HG03521 (cell line): ENCODE measurements around the gene MMP14.
"Not testable (repeated sequence)": the region's sequence is repeated elsewhere in the genome, so short reads cannot be mapped to it uniquely, and the experiment has no call there.

Source experiments
- ATAC-seq: cut with Tn5 transposase; IDR thresholded peaks from one replicate; pipeline ENCODE4 v1.9.1; 2021; ENCODE audit warnings: mild to moderate bottlenecking, moderate library complexity; ENCODE audit not compliant: unreplicated experiment

The MMP14 gene

DNA sequence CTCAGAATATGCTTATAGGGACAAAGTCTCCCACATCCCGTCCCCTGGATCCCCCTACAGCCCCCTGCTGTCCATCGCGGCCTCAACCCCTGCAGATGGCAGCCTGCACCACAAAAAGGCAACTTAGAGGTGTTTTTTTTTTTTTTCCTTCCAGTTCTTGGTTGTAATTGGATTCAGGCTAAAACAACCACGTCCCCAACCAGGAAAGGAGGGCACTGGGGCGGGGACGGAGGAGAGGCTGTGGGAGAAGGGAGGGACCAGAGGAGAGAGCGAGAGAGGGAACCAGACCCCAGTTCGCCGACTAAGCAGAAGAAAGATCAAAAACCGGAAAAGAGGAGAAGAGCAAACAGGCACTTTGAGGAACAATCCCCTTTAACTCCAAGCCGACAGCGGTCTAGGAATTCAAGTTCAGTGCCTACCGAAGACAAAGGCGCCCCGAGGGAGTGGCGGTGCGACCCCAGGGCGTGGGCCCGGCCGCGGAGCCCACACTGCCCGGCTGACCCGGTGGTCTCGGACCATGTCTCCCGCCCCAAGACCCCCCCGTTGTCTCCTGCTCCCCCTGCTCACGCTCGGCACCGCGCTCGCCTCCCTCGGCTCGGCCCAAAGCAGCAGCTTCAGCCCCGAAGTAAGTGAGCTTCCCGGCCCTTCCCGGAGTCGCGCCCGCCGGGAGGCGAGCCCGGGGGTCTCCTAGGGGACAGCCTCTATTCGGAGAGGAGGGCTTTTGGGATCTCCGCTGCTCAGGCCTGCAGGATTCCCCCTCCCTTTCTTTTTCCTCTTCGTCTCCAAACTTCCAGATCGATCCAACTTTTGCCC lies at the start of gene MMP14:
Gene MMP14 (plus strand): TSS at position 285 of the 813 bp plus-strand sequence. CDS start 233 bp downstream, at position 518.
- no peak for ATAC-seq

DNA sequence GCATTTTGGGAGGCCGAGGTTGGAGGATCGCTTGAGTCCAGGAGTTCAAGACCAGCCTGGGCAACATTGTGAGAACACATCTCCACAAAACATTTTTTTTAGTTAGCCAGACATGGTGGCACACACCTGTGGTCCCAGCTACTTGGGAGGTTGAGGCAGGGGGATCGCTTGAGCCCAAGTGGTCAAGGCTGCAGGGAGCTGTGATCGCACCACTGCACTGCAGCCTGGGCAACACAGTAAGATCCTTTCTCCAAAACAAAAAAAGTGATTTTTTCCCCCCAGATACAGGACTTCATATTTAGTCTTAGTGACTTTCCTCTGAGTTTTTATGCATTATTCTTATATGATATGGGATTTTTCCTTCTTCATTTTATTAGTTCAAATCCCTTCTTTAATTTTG lies 49.7 kb upstream of the MMP14 start:
- ATAC-seq = no peak

DNA sequence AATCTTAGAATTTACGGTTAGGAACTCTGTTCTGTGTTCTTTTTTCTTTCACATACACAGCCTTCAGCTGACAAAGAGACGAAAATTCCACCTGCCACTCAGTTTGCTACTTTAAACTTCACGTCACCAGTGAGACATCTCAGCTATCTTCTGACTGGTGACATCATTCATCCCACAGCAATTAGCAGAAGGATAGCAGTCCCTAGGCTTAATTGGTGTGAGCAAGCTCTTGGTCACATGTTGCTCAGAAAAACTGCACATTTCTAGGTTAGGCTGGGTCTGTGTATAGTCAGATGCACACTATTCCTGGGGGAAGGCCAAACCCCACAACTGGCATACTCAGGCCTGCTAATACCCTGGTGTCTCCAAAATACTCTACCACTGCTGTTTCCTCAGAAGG lies 45.1 kb upstream of the MMP14 start:
- ATAC-seq = no peak

DNA sequence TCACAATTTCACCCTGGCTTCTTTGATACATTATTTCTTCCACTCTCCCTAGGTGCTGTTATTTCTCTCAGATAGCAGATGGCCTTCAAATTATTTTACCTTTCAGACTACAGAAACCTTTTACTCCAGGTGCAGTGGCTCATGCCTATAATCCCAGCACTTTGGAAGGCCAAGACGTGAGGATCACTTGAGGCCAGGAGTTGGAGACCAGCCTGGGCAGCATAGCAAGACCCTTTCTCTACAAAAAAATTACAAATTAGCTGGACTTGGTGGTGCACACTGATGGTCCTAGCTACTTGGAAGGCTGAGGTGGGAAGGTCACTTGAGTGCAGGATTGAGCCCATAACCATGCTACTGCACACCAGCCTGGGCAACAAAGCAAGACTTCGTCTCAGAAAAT lies 44.2 kb upstream of the MMP14 start:
- ATAC-seq = no peak

DNA sequence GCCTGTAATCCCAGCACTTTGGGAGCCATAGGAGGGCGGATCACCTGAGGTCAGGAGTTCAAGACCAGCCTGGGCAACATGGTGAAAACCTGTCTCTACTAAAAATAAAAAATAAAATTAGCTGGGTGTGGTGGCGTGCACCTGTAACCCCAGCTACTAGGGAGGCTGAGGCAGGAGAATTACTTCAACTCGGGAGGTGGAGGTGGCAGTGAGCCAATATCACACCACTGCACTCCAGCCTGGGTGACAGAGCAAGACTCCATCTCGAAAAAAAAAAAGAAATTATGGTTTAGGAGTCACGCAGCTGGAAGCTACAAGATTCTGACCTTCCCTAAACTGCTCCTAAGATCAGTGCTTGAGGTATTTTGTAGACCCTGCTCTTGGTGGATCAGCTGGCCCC lies 42.8 kb upstream of the MMP14 start:
- ATAC-seq = not testable (repeated sequence)

DNA sequence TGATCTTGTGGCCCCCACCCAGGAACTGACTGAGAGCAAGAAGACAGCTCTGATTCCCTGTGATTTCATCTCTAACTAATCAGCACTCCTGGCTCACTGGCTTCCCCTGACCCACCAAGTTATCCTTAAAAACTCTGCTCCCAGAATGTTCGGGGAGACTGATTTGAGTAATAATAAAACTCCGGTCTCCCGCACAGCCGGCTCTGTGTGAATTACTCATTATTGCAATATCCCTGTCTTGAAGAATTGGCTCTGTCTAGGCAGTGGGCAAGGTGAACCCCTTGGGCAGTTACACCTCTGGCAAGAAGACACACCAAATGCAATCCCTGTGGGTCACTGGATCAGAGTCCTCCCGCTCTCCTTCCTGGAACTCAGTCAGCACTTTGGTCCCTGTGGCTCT lies 42.4 kb upstream of the MMP14 start:
- ATAC-seq = no peak

DNA sequence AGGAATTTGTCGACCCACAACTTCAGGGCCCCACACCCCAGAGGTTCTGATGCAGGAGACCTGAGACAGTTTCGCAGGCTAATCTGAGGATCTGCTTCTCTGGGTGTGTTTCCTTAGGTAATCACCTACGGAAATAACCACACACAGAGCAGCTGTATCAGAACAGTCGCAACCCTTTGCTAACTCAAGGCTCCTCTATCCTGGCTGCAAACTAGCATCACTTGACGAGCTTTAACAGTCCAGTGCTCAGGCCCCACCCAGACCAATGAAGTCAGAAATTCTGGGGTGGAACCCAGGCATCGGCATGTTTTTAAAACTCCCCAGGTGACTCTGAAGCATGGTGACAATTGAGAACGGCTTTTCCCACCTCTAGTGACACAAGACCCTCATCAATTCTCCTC lies 41.8 kb upstream of the MMP14 start:
- ATAC-seq = no peak

DNA sequence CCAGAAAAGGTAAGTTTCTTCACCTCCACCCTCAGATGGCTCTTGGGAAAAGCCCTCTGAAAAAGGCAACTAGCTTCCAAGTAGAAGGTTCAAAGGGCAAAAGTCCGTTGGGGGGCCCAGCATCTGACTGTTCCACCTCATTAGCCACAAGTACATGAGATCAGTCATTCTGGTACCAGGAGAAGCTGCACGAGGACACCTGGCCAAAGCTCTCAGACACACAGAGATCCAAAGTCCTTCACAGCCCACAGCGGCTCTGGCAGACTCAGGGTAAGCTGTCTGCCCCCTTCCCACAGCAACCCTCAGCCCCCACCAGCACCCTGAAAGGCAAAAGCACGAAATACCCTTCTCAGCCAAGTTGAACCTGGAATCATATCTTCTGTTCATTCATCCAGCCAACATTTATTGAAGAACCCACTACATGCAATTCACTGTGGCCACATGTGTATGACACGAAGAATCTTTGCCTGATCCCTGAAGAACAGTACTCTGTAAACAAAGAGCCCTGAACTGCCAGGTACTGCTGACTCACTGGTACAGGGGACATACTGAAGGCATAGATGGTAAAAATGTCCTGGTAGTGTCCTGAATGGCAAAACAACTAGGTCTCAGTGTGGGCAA lies 40.2 kb upstream of the MMP14 start:
- ATAC-seq = no peak

DNA sequence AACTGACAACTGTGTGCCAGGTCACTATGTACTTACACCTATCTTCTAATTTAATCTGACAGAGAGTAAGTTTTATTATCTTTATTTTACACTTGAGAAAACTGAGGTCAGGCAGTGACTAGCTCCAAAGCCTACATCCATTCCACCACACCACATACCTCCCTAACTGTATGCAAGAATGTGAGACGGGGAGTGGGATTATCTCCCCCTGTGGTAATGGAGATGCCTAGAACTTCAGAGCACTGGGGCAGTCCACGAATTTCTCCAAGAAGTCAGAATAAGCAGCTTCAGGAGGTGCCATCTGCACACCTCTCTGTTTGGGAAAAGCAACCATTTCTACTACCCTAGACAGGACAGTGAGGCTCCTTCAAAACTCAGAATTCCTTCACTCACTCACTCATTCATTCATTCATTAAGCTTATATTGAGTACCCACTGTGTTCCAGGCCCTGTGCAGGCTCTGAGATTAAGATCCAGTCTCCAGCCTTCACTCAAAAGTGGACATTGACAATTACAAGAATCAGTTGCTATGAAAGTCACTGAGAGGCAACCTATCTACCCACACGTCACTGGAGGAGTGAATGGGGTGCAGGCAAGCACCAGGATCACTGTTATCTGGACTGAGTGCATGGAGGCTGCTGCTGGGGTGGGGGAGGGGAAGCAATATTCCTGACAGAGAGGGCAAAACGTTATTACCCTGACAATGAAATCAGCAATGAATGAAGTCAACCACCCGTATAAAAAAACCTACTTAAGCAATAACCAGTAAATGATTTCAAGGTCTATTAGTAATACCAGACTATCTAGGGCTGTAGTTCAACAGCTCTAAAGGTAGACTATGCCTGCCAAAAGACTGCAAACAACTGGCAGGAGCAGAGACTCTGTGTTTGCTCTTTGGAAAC lies 39.1 kb upstream of the MMP14 start:
- ATAC-seq = no peak

DNA sequence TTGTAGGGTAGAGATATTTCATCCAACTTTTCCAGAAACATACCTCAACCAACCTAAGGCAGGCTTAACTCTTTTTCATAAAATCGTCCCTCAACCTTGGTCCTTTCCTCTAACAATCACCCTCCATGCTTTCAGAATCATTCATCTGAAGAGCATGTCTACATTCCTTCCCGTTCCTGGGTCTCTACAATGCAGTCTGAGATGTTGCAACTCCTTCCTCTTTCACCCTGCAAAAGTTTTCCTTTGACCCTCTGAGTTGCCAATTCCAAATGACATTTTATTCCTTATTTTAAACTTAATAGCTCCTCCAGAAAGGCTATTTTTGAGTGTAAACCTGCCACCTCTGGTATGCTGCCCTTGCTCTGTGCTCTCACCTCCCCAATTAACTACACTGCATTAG lies 37.9 kb upstream of the MMP14 start:
- ATAC-seq = no peak

DNA sequence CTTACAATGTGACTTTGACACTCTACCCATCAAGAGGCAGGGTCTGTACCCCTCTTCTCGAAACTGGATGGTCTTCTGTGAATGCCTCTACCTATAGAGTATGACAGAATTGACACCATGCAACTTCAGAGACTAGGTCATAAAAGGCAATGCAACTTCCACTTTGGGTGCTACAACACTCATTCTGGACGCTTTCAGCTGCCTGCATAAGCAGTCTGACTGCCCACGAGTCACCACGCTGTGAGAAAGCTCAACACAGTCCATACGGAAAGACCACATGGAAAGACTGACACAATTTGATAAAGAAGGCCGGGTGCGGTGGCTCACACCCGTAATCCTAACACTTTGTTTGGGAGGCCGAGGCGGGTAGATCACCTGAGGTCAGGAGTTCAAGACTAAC lies 36.0 kb upstream of the MMP14 start:
- no peak for ATAC-seq

DNA sequence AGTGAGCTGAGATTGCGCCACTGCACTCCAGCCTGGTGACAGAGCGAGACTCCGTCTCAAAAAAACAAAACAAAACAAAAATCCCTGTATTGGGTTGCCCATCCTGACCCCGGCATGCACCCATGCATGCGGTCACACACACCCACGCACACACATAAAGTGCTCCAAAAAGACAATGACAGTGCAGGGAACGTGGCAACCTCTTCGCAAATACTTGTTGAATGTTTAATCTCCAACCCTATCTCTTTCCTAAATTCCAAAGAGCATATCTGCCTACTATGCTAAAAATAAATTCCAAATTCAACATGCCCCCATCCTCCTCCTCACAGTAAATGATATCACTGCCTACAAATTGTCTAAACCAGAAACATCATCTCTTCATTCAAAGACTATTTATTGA lies 34.7 kb upstream of the MMP14 start:
- no peak for ATAC-seq

DNA sequence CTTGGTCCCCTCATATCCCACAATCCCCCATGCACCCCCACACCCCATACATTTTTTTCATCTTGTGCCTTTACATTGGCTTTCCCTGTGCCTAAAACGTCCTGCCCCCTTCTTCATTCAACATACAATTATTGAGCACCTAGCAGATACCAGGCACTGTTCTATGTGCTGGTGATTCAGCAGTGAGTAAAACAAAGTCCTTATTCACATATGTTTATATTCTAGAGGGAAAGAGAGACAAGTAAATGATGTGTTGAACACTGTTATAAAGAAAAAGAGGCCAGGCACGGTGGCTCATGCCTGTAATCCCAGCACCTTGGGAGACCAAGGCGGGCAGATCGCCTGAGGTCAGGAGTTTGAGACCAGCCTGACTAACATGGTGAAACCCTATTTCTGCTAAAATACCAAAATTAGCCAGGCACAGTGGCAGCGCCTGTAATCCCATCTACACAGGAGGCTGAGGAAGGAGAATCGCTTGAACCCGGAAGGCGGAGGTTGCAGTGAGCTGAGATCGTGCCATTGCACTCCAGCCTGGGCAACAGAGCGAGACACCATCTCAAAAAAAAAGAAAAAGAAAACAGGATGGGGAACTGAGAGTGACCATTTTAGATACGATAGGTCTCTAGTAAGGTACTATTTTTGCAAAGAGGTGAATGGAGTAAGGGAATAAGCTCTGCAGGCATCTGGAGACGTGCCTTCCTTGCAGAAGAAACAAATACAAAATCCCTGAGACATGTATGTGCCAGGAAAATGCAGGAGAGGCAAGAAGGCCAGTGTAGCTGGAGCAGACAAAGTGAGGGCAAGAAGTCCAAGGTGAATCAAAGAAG lies 33.3 kb upstream of the MMP14 start:
- no peak for ATAC-seq

DNA sequence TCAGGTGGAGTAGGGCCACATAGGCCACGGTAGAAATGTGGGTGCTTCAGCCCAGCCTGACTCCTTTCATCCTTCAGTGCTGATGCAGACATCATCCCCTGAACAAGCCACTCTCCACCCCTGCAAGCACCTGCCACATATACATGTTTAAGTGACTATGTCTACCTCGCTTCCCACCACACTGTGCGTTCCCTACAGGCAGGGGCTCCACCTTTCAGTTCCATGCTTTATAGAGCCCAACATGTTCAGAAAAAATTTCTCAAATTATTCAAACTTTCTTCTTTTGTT lies 32.8 kb upstream of the MMP14 start:
- no peak for ATAC-seq

DNA sequence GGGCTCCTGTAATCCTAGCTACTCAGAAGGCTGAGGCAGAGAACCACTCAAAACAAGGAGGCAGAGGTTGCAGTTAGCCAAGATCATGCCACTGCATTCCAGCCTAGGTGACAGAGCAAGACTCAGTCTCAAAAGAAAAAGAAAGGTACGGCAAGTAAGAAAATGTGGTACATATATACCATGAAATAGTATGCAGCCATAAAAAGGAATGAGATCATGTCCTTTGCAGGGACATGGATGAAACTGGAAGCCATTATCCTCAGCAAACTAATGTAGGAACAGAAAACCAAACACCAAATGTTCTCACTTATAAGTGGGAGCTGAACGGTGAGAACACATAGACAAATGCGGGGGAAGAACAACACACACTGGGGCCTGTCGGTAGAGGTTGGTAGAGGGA lies 31.1 kb upstream of the MMP14 start:
- ATAC-seq = not testable (repeated sequence)

DNA sequence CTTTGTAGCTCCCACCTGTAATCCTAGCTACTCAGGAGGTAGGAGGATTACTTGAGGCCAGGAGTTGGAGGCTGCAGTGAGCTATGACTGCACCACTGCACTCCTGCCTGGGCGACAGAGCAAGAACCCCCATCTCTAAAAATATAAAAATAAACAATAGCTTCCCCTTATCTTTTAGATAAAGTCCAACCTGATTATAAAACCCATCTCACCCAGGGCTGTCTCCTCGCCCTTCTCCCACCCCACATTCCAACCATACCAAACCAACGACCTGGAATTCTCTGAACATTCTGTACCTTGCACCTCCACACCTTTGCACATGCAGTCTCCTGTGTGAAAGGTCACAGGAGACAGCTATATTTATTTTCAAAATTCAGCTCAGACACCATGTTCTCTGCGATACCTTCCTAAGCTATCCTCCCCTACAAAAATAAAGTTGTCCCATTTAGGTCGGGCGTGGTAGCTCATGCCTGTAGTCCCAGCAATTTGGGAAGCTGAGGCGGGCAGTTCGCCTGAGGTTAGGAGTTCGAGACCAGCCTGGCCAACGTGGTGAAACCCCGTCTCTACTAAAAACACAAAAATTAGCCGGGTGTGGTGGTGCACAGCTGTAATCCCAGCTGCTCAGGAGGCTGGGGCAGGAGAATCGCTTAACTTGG lies 28.8 kb upstream of the MMP14 start:
- no peak for ATAC-seq

DNA sequence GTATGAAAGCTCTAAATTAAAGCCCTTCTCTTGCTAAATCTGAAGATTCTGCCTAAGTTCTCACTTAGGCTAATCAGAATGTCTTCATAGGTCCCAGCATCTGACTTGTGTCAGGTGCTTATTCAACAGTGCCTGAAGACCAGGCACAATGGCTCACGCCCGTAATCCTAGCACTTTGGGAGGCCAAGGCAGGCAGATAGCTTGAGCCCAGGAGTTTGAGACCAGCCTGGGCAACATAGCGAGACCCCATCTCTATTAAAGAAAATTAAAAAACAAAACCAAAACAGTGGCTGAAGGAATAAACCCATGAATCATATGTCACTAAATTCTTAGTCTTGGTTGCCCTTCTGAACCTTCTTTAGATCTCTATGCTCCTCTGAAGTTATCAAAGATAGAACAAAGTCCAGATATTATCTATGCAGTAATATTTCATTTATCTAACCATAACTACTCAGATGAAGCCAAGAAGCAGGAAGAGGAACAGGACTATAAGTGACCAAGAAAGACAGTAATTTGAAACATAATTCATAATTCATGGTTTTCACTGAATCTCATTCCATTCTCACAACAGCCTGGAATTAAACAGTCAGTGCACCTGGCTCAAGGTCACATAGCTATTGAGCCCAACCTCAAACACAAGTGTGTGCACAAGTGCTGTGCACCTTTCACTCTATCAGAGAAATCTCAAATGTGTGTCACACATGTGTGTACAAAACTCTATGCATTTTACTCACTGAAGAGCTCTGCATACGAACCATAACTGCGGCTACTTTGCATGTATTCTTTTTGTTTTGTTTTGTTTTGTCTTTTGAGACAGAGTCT lies 27.8 kb upstream of the MMP14 start:
- no peak for ATAC-seq

DNA sequence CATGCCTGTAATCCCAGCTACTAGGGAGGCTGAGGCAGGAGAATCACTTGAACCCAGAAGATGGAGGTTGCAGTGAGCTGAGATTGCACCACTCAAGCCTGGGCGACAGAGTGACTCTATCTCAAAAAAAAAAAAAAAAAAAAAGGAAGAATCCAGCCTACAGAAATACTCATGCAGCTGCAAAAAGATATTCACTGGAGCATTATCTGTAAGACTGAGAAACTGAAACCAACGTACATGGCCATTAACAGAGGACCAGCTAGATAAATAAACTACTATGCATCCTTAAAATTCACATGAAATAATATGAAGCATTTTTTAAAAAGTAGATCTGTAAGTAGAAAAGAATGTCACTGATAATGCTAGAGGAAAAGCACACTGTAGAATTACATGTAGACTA lies 24.7 kb upstream of the MMP14 start:
- no peak for ATAC-seq

DNA sequence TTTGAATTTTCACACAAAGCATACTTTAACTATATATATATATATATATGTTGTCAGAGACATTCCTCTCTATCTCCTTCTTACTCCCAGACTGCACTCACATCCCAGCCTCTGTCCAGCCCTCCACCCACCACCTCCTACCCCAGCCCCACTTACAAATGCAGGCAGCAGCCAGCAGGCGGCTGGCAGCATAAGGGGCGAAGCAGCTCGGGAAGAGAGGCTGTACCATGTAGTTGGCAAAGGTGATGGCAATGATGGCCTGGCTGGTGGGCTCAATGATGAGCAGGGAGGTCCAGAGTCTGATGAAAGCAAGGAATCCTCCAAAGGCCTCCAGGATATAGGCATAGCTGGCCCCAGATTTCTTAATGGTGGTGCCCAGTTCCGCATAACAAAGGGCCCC lies 23.6 kb upstream of the MMP14 start:
- no peak for ATAC-seq

DNA sequence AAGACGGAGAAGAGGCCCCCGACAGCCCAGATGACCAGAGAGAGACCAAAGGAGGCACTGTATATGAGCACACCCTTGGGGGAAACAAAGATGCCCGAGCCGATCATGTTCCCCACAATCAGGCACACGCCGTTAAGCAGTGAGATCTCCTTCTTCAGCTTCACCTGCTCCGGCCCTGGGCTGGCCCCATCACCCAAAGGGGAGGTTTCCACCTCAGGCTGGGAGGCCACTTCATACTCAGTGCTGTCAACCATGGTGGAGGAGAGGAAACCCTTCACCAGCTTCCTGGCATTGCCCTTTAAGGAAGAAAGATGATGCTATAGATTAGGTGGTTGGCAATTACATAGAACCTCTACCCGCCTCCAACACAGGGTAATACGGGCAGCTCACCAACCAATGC lies 23.2 kb upstream of the MMP14 start:
- ATAC-seq = no peak
